PC-3 (cell line): ENCODE measurements around the gene TMEM212.
"Not testable (repeated sequence)": the region's sequence is repeated elsewhere in the genome, so short reads cannot be mapped to it uniquely, and the experiment has no call there.

ENCODE experiments used
- CTCF ChIP-seq: fragments of 300-600 bp; sonication (generic); conservative IDR thresholded peaks from 2 replicates; pipeline ENCODE4 v1.5.1; 2017; ENCODE audit warnings: antibody characterized with exemption, low read depth, mild to moderate bottlenecking, low read length
- EZH2 ChIP-seq: fragments of 300-600 bp; sonication (generic); IDR thresholded peaks from one replicate; pipeline ENCODE4 v1.6.1; 2017; ENCODE audit warnings: antibody characterized with exemption, mild to moderate bottlenecking, low read length; ENCODE audit not compliant: unreplicated experiment

GRCh38 chr3:171906503-171906902 lies 63.4 kb downstream of the TMEM212 start:
- not testable (repeated sequence) for TF ChIP-seq CTCF, EZH2
